Esophagus muscularis mucosa (tissue), 4 donors: ENCODE data around the gene GNGT1. TPM values are rescaled to one million over a fixed set of nuclear protein-coding genes. Genes with fewer than 3 reads are reported as not detected.

Experiments used
- DNase-seq: peaks from one replicate; pipeline ENCODE4 v3.0.0-alpha.2; 2017; ENCODE audit errors: extremely low spot score
- H3K27ac ChIP-seq, 4 donors: fragments of 200-600 bp; sonication (generic); replicated peaks in 1 of 4; 1 replicate in 3 of 4; 2 replicates in 1 of 4; pipeline ENCODE4 v1.5.1; 2016 to 2019; ENCODE audit warnings: mild to moderate bottlenecking in 1 of 4
- H3K27me3 ChIP-seq, 4 donors: fragments of 200-600 bp; sonication (generic); one replicate each; pipeline versions ENCODE4 v1.5.1 to v1.6.0; 2016 to 2019
- H3K36me3 ChIP-seq, 4 donors: fragments of 200-600 bp; sonication (generic); one replicate each; pipeline ENCODE4 v1.5.1; 2016 to 2019
- H3K4me1 ChIP-seq, 4 donors: fragments of 200-600 bp; sonication (generic); one replicate each; pipeline ENCODE4 v1.5.1; 2016 to 2019
- H3K4me3 ChIP-seq, 4 donors: fragments of 200-600 bp; sonication (generic); 1 replicate in 2 of 4; 2 replicates in 2 of 4; pipeline ENCODE4 v1.5.1; 2016 to 2019; ENCODE audit warnings: mild to moderate bottlenecking in 4 of 4, moderate library complexity in 1 of 4
- H3K9me3 ChIP-seq, 4 donors: fragments of 200-600 bp; sonication (generic); 1 replicate in 3 of 4; 2 replicates in 1 of 4; pipeline ENCODE4 v1.5.1; 2016 to 2019
- EP300 ChIP-seq: sonication (generic); formaldehyde crosslinking; IDR thresholded peaks from one replicate; pipeline ENCODE4 v1.6.1; 2017; ENCODE audit warnings: antibody characterized with exemption
- POLR2A ChIP-seq: fragments of 450-650 bp; IDR thresholded peaks from one replicate; pipeline ENCODE4 v1.6.1; 2017; ENCODE audit warnings: antibody characterized with exemption, moderate library complexity, mild to moderate bottlenecking, low read depth
- POLR2AphosphoS5 ChIP-seq, 2 donors: sonication (generic); formaldehyde crosslinking; IDR thresholded peaks; one replicate each; pipeline ENCODE4 v1.6.1; 2017; ENCODE audit warnings: antibody characterized with exemption in 2 of 2
- WGBS: methylation state at CpG from one replicate; pipeline ENCODE4 v1.1.5; 2018; 5-methylcytosine and 5-hydroxymethylcytosine counted together
- intact Hi-C: fragments of 100-400 bp; cut with DNase I; formaldehyde crosslinking; loops from one replicate; pipeline ENCODE4 v1.15.1; 2023
- total RNA-seq, 4 donors: library from RNA; depleted of rRNA; stranded (reverse); fragments of >200 nt; gene quantifications; one replicate each; pipeline versions ENCODE4 v1.1.0 to v1.2.1, GENCODE V29; 2016
- TF ChIP-seq, protein P1 (sequence below), 3 experiments: fragments of 200-600 bp in 2 of 3; fragments of 450-650 bp in 1 of 3; sonication (generic) in 2 of 3; IDR thresholded peaks; one replicate each; pipeline ENCODE4 v1.5.1; 2017 to 2019; ENCODE audit warnings: antibody characterized with exemption in 3 of 3, mild to moderate bottlenecking in 2 of 3, moderate library complexity in 1 of 3

The GNGT1 gene
- total RNA-seq, 4 donors from 2014 or later: not detected

DNA sequence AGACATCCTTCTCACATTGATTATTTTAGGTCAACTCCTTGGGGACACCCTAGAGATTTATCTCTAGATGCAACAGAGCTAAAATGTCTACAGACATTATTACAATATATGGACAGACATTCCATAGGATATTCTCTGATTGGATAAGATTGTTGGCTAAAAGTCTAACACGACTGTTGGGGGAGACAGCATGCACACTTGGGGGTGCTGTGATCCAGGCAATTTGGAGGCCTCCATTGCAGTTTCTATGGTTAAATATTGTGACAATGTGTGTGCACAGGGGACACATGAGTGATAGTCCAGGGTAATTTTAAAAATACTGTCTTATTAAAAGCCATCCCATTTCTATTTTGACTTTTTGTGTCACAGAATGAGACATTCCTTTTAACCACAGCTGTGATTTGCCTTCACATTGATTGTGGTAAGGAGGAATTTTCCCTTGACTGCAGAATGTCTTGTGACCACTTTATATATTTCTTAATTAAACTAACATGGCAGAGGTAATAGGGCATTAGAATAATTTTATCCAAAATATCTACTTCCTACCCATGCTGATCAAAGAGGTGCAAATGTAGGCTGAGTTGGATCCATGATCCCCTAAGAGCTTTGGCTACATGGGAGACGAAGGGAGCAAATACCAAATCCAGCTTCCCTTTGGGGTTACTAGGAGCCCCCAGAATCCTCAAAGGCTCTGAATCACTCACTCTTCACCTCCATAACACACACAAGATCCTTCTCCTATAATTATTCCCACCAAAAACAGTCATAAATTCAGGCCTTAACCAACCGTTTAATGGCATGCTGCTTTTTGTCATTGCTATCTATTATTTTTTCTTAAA, 23.1 kb upstream of the GNGT1 start:
- Histone ChIP-seq H3K4me3 (no peak overlapping the region), H3K27ac (no peak overlapping the region), H3K27me3 (no peaks in the 10 kb centered on the region), H3K36me3 (no peaks in the 10 kb centered on the region), H3K4me1 (no peaks in the 10 kb centered on the region), H3K9me3 (peaks cover 0 to 4% (median 2%) of the 10 kb centered on the region in 4 donors)
- intact Hi-C loops: no loop called here
- DNase-seq: no peak
- WGBS: 85% methylated on average over 3 of the region's 3 CpGs
- TF ChIP-seq POLR2AphosphoS5 (IDR thresholded peaks at IDR 0.05) (no peak), POLR2A (no peak), EP300 (no peak)
- TF ChIP-seq, protein P1, sequence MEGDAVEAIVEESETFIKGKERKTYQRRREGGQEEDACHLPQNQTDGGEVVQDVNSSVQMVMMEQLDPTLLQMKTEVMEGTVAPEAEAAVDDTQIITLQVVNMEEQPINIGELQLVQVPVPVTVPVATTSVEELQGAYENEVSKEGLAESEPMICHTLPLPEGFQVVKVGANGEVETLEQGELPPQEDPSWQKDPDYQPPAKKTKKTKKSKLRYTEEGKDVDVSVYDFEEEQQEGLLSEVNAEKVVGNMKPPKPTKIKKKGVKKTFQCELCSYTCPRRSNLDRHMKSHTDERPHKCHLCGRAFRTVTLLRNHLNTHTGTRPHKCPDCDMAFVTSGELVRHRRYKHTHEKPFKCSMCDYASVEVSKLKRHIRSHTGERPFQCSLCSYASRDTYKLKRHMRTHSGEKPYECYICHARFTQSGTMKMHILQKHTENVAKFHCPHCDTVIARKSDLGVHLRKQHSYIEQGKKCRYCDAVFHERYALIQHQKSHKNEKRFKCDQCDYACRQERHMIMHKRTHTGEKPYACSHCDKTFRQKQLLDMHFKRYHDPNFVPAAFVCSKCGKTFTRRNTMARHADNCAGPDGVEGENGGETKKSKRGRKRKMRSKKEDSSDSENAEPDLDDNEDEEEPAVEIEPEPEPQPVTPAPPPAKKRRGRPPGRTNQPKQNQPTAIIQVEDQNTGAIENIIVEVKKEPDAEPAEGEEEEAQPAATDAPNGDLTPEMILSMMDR (IDR thresholded peaks at IDR 0.05): no peak

DNA sequence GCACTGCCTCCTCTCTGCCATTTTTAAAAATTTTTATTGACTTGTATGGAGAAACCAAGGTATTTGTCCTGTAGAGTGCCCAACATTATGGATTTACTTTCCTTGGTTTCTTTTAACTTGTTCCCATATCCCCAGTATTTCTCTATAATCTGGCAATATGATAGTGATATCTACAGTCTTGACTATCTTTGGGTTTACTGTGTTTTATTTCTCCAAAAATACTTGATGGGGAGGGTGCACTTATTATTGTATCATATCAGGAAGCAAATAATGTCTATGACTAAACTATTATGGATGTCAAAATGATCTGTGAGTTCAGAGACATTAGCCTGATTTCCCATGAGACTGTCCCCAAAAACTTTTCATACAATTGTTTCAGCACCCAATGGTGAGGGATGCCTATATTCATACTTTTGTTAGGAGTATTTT, 22.4 kb upstream of the GNGT1 start:
- no peak for DNase-seq
- peaks cover 0 to 4% (median 2%) of the 10 kb centered on the region in 4 donors for H3K9me3 ChIP-seq

DNA sequence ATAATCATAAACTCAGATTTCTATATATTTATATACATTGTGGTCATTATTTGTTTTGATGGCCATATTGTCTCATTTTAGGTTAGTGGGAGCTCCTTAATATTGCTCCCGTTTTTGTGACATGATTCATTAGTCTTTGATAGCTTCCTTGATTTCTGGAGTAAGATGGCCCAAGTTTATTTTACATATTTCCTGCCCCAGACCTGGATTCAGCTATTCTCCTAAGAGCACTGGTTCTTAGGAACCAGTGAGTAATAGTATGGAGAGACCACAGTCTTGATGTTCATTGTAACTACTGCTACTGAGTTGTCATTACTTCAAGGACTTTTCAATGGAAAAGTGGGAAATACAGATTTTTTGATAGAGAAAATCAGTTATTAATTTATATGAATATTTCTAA, 21.8 kb upstream of the GNGT1 start:
- H3K4me1 ChIP-seq: no peaks in the 10 kb centered on the region
- WGBS: 73% methylated on average over 1 of the region's 1 CpG
- no peak for DNase-seq
- H3K4me3 ChIP-seq: no peak overlapping the region
- H3K27me3 ChIP-seq: peaks cover 0 to 3% (median 0%) of the 10 kb centered on the region in 4 donors
- H3K27ac ChIP-seq: no peak overlapping the region
- H3K36me3 ChIP-seq: no peaks in the 10 kb centered on the region
- TF ChIP-seq POLR2AphosphoS5 (IDR thresholded peaks at IDR 0.05) (no peak), POLR2A (no peak), EP300 (no peak)
- TF ChIP-seq, protein P1 (IDR thresholded peaks at IDR 0.05): no peak
- intact Hi-C loops: no loop called here
- peaks cover 0 to 4% (median under 1%) of the 10 kb centered on the region in 4 donors for H3K9me3 ChIP-seq

More for the DNA sequence above, 22.4 kb upstream of the GNGT1 start:
- Histone ChIP-seq H3K27me3 (peaks cover 0 to 2% (median 0%) of the 10 kb centered on the region in 4 donors), H3K4me1 (no peaks in the 10 kb centered on the region), H3K27ac (no peak overlapping the region), H3K36me3 (no peaks in the 10 kb centered on the region), H3K4me3 (no peak overlapping the region)
- intact Hi-C loops: no loop called here
- TF ChIP-seq POLR2AphosphoS5 (IDR thresholded peaks at IDR 0.05): no peak
- no peak for TF ChIP-seq EP300
- TF ChIP-seq, protein P1 (IDR thresholded peaks at IDR 0.05): no peak
- TF ChIP-seq POLR2A: no peak

DNA sequence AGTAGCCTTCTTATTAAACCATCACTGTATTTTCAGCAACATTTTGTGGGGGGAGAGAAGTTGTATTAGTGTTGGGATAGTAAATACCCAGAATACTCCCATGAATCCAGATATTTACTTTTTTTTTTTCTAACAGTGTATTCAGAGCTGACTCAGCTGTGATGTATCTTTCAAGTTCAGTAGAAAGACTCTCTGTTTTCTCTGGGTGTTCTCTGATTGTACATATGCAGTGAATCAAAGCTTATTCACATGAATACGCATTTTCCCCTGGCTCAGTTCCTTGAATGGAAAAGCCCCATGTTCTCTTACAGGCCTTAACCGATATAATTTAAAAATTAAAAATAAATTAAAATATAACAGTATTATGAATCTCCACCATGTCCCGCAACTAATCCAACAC, 17.1 kb upstream of the GNGT1 start:
- peaks cover 0 to 10% (median 3%) of the 10 kb centered on the region in 4 donors for H3K27me3 ChIP-seq
- intact Hi-C loops: no loop called here
- H3K4me1 ChIP-seq: peaks cover 0 to 15% (median 12%) of the 10 kb centered on the region in 4 donors
- WGBS: 84% methylated on average over 3 of the region's 3 CpGs
- no peak for TF ChIP-seq POLR2AphosphoS5 (IDR thresholded peaks at IDR 0.05)
- H3K9me3 ChIP-seq: no peaks in the 10 kb centered on the region
- no peaks in the 10 kb centered on the region for H3K36me3 ChIP-seq
- DNase-seq: no peak
- H3K27ac ChIP-seq: no peak overlapping the region
- H3K4me3 ChIP-seq: peak overlapping the region in 1 of 4 donors; percentile 56

DNA sequence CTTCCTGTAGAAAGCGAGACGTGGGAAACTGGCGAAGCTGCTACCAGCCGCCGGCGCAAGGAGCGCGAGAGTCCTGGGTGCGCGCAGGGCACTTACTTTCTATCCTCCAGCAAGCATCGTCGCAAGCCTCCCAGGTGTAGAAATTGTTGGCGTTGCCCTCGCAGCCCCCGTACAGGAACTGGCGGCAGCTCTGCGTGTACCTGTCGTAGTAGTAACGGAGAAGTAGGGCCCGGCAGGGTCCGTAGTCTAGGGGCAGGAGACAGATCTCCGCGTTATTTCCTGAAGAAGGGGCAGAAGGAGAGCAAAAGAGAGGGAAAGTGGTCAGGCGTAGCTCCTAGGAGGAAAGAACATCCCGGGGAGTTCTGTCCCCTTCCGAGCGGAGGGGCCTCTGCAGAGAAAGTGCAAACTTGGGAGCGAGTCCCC, 16.3 kb upstream of the GNGT1 start:
- H3K9me3 ChIP-seq: no peaks in the 10 kb centered on the region
- no peak for DNase-seq
- 2% methylated on average over 28 of the region's 28 CpGs for WGBS
- H3K27ac ChIP-seq: peak overlapping the region in 1 of 4 donors; percentile 6
- TF ChIP-seq, protein P1 (IDR thresholded peaks at IDR 0.05): no peak
- no peak for TF ChIP-seq EP300
- no peak for TF ChIP-seq POLR2A
- no peak for TF ChIP-seq POLR2AphosphoS5 (IDR thresholded peaks at IDR 0.05)
- intact Hi-C loops: no loop called here
- H3K4me1 ChIP-seq: peaks cover 7 to 21% (median 15%) of the 10 kb centered on the region in 4 donors
- peaks cover 0 to 10% (median 3%) of the 10 kb centered on the region in 4 donors for H3K27me3 ChIP-seq
- H3K4me3 ChIP-seq: peak overlapping the region; percentile 56 to 62 (median 56)
- H3K36me3 ChIP-seq: no peaks in the 10 kb centered on the region
